Measurements from ENCODE around the gene SLK. TPM values are rescaled to one million over a fixed set of nuclear protein-coding genes. Genes with fewer than 3 reads are reported as not detected.

SLK gene
- polyA plus RNA-seq, 3 donors: 57.9 to 72.7 (median 61.0) TPM

DNA sequence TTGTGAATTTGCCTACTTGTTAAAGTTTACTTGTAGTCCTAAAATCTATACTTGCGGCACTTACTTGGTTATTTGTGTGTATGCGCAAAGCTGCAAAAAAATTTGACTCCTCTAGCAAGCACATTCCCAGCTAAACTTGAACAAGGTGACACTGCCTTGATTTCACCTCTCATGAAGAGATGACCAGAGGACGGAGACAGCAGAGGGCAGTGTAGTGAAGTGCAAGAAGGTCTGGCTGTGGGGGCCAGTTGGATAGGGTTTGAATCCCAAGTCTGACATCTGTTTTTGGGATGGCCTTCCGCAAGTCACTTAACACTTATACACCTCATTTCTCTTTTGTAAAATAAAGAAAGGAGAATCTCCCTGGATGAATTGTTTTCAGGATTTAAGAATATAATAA is 15.7 kb downstream of the SLK start:
- DNase-seq: no peak

DNA sequence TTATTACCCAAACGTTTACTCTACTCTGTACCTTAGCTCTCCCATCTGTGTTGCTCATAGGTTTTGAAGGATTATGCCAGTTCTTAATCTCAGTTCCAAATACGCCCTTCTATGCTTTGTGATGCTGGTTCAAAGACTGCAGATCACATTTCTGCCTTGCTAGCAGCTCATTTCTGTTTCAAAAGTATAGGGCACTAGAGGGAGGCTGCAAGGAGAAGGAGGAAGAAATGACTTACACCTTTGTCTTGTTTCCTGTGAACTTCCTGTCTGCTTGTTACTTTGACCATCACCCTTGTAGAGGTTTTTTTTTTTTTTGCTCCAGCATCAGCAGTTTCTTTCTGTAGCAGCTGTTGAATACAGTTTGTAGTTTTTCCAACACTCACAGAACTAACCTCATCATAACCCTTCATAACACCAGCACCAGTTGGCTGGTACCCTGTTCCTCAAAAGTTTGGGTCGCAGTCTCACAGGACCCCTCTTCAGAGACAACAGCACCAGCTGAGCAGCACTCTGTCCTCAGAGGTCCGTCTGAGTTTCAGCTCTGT is 16.5 kb downstream of the SLK start:
- no peak for DNase-seq

DNA sequence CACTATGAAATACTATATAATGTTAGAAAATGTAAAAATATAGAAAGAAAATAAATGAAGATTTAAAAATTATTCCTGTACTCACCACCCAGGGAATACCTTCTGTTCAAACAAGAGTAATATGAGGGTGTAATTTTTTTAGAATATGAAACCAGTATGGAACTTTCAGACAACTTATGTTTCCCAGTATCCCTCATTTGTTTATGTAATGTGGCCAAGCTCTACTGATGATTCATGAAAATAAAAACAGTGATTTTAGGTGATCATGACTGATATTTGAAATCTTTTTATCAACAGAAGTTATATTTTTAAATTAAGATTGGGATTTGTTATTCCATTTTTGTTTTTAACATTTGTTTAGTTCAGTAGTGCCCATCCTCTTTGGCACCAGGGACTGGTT is 18.8 kb downstream of the SLK start:
- no peak for DNase-seq

- no peak for DNase-seq
Observed at GRCh38 chr10:103986360-103986759, 19.4 kb downstream of the SLK start.

- no peak for DNase-seq
Observed at GRCh38 chr10:103990121-103990520, 23.2 kb downstream of the SLK start.

DNA sequence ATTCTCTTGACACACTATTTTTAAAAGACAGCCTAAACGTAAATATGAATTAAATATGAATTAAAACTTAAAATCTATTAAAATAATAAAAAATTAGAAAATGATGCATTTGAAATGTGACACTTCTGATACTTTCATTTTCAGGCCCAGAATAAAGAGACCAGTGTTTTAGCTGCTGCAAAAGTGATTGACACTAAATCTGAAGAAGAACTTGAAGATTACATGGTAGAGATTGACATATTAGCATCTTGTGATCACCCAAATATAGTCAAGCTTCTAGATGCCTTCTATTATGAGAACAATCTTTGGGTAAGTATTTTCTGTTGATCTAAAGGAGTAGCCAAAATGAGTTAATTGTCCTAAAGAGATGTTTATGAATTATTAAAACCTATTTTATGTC is 23.6 kb downstream of the SLK start:
- DNase-seq: no peak

- DNase-seq: no peak
Observed at GRCh38 chr10:103991393-103992128, 24.6 kb downstream of the SLK start.

- DNase-seq: no peak
Observed at GRCh38 chr10:103995134-103995533, 28.2 kb downstream of the SLK start.

DNA sequence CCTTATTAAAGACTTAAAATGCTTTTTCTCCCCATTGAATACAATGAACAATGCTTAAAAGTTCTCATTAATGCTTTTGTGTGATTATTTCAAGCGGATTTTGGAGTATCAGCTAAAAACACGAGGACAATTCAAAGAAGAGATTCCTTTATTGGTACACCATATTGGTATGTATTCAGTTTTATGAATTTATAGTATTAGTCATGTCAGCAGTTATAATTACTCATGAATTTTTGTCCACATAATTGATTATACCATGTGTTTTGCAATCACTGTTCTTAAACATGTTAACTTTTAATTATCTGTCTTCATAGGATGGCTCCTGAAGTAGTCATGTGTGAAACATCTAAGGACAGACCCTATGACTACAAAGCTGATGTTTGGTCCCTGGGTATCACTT is 31.9 kb downstream of the SLK start:
- DNase-seq: no peak

GRCh38 chr10:104002911-104003310 is 36.0 kb downstream of the SLK start:
- no peak for DNase-seq

DNA sequence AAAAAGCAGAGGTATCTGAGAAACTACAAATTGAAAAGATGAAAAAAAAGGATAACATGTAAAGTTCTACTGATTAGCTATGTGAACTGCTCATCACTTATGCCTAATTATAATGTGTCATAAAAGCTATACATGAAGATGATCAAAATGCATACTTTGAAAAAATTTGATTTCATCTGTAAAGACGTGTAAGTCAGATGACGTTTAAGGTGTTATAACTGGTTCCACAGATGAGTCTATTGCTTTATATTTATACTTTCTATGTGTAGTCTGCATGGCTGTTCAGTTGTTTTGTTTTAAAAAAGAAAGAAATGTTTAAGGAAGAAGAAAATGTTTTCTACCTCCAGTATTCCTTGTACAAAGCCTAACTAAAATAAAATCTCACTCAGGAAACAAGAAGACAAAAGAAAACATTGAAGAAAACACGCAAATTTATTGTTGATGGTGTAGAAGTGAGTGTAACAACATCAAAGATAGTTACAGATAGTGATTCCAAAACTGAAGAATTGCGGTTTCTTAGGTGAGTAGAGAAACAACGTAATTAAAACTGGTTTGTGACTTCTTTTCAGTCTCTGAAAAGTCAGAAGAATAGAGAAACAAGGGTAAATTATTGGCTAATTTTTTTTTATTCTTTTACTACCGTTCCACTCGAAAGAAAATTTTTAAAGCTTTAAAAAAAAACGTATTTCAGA is 38.4 kb downstream of the SLK start:
- no peak for DNase-seq

- DNase-seq: no peak
Observed at GRCh38 chr10:104011904-104012303, 45.0 kb downstream of the SLK start.

DNA sequence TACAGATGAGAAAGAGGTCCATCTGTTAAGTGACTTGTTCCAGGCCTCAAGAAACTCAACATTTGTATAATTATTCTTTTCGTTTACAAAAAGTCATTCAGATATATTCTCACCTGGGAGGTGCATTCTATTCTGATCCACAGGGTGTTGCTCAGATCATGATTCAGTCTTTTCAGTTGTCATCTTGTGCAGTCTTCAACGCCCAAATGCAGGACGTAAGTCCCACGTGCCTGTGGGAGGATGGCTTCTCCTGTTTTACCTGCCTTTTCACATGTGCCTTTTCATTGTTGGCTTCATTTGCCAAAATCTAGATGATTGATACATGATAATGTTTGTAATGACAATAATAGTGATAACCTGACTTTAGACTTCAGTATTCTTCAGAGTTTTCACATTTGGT is 46.5 kb downstream of the SLK start:
- DNase-seq: no peak

DNA sequence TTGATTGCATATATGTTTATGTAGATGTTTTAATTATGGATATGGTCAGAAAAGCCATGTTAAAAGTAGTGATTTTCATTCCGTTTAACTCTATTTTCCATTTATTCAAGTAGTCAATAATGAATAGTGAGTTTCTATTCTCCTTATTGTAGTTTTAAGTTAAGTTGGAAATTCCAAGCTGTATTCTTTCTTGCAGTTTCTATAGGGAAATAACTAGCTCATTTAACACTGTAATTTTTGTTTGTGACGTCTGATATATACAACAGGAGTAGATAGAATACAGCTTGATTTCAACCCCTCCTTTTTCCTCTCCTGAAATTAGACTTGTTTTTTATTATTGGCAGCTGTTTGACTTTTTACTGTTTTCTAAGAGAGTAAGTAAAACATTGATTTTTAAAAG is 47.2 kb downstream of the SLK start:
- DNase-seq: no peak

GRCh38 chr10:104016661-104017060 is 49.7 kb downstream of the SLK start:
- no peak for DNase-seq

DNA sequence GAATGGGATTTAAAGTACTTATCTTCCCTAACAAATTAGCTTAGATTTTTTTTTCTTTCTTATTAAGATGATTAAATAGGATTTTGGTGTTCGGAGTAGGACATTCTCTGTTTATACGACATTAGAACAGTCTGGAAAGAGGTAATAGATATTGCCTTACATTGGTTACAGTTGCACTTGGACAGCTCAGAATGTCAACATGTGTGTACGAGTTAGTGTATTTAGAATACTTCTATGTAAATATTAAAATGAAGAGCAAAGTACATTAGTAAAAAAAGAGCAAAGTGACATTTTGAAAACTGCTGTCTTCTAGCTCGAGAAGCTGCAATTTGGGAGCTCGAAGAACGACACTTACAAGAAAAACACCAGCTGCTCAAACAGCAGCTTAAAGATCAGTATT is 51.5 kb downstream of the SLK start:
- no peak for DNase-seq

GRCh38 chr10:104020020-104020419 is 53.1 kb downstream of the SLK start:
- DNase-seq: no peak

- no peak for DNase-seq
Observed at GRCh38 chr10:104021246-104021645, 54.3 kb downstream of the SLK start.

DNA sequence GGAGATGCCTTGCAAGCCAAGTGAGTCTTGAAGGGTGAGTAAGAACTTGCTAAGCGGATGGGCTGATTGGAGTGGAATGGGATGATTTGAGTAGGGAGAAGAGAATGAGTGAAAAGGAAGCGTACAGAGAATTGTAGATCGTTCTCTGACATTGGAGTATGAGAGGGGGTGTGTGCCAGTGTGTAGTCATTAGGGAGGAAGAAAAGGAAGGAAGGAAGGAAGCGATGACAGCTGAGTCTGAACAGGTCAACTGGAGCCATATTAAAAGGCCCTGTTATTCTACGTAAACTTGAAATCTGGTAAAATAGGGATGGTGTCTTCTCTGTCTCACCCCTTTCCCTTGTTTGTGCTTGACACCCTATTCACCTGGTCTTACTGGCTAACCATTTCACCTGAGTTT is 55.1 kb downstream of the SLK start:
- no peak for DNase-seq

DNA sequence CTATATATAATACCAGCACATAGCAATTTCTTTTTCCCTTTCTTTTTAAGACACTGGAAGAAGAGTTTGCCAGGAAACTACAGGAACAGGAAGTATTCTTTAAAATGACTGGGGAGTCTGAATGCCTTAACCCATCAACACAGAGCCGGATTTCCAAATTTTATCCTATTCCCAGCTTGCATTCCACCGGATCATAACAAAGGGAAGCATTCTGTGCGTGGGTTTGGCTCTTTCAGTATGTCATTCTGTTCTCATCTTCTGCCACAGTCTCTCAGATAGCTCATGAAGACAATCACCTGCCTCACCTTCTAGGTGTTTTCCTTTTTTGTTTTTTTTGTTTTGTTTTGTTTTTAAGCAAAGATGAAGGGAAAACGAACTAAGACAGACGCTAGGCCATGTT is 58.6 kb downstream of the SLK start:
- DNase-seq: no peak

- DNase-seq: peak; percentile 12
Observed at GRCh38 chr10:104026762-104027161, 59.8 kb downstream of the SLK start.

- peak; percentile 12 for DNase-seq
Observed at GRCh38 chr10:104028146-104028545, 61.2 kb downstream of the SLK start.

GRCh38 chr10:104028823-104029520 is 62.0 kb downstream of the SLK start:
- DNase-seq: no peak

All from renal pelvis (tissue), 4 donors.